ENCODE results near the gene TARS1. TPM values are rescaled to one million over a fixed set of nuclear protein-coding genes. Genes with fewer than 3 reads are reported as not detected.

The TARS1 gene
- total RNA-seq, 6 donors from 2014 or later = 28.3 to 111 (median 49.5) TPM

DNA sequence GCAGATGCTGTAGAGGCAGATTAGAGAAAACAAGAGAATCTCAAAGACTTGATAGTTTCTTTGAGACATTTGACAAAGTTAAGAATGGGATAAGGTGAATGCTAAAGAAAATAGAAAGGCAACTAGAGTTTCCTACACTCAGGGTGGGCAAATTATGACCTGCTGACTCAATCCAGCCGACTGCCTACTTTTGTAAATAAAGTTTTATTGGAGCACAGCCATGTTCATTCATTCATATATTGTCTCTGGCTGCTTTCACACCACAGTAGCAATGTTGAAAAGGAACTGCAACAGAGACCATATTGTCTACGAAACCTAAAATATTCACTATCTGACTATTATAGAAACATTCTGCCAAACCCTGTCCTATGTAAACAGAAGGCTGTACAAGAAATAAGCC lies 37.6 kb upstream of the TARS1 start:
- no peak overlapping the region for H3K4me3 ChIP-seq
- 60 to 75% methylated on average over 2 of the region's 2 CpGs for WGBS, 2 donors
- no peaks in the 10 kb centered on the region for H3K36me3 ChIP-seq
- no peak for ATAC-seq (ENCODE audit: low FRiP score in 2 of 2)
- TF ChIP-seq EP300 (IDR thresholded peaks at IDR 0.05) (no peak), POLR2A (IDR thresholded peaks at IDR 0.05) (no peak)
- no peak overlapping the region for H3K27ac ChIP-seq
- H3K9me3 ChIP-seq = no peaks in the 10 kb centered on the region
- H3K4me1 ChIP-seq = peaks cover 0 to 3% (median 2%) of the 10 kb centered on the region in 4 donors
- H3K27me3 ChIP-seq = no peaks in the 10 kb centered on the region
- no peak for DNase-seq

- no peaks in the 10 kb centered on the region for H3K27me3 ChIP-seq
- no peaks in the 10 kb centered on the region for H3K4me1 ChIP-seq
- TF ChIP-seq POLR2A (IDR thresholded peaks at IDR 0.05) (no peak), EP300 (IDR thresholded peaks at IDR 0.05) (no peak), POLR2AphosphoS5 (IDR thresholded peaks at IDR 0.05) (no peak)
- TF ChIP-seq, protein P1, sequence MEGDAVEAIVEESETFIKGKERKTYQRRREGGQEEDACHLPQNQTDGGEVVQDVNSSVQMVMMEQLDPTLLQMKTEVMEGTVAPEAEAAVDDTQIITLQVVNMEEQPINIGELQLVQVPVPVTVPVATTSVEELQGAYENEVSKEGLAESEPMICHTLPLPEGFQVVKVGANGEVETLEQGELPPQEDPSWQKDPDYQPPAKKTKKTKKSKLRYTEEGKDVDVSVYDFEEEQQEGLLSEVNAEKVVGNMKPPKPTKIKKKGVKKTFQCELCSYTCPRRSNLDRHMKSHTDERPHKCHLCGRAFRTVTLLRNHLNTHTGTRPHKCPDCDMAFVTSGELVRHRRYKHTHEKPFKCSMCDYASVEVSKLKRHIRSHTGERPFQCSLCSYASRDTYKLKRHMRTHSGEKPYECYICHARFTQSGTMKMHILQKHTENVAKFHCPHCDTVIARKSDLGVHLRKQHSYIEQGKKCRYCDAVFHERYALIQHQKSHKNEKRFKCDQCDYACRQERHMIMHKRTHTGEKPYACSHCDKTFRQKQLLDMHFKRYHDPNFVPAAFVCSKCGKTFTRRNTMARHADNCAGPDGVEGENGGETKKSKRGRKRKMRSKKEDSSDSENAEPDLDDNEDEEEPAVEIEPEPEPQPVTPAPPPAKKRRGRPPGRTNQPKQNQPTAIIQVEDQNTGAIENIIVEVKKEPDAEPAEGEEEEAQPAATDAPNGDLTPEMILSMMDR (IDR thresholded peaks at IDR 0.05) = no peak
- no peaks in the 10 kb centered on the region for H3K9me3 ChIP-seq
- DNase-seq = no peak
- no peak overlapping the region for H3K27ac ChIP-seq
- no peak overlapping the region for H3K4me3 ChIP-seq
- no peaks in the 10 kb centered on the region for H3K36me3 ChIP-seq
- WGBS, 2 donors = 63 to 71% methylated on average over 2 of the region's 2 CpGs
- no peak for ATAC-seq (ENCODE audit: low FRiP score in 2 of 2)
Measured at GRCh38 chr5:33408816-33409215, 31.9 kb upstream of the TARS1 start.

DNA sequence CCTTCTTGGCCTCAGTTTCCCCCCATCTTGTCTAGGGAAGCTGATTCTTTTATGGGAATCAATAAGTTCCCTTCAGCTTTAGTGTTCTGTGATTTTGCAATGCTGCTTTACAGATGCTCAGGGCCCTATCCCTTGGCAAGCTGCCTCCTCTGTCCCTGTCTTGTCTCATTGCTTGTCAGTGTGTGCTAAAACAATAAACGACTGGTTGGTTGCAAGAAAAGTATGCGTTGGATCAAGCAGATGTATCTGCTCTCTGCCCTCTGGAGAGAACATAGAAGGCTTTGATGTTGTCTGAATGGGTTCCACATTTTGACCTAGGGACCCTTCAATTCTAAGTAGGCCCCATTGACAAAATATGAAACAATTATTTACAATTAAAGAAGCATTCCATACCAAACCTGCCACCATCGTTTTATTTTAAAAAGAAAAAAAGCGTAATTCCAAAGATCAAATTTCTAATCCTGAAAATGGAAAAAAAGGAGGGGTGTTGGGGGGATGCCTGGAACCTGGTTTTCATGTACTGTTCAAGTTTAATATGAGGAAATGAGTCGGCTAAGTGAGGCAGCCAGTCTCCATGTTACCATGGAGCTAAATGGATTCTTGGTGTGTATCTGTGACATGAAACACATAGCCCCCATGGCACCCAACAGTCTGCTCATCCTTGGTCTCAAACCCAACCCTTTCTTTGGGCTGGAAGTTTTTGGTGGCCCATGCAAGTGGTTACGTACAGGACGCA lies 31.2 kb upstream of the TARS1 start:
- no peak for ATAC-seq (ENCODE audit: low FRiP score in 2 of 2)
- H3K36me3 ChIP-seq = no peaks in the 10 kb centered on the region
- H3K9me3 ChIP-seq = no peaks in the 10 kb centered on the region
- no peaks in the 10 kb centered on the region for H3K4me1 ChIP-seq
- H3K27ac ChIP-seq = no peak overlapping the region
- H3K27me3 ChIP-seq = no peaks in the 10 kb centered on the region
- no peak for DNase-seq
- H3K4me3 ChIP-seq = no peak overlapping the region
- WGBS, 2 donors = 80 to 83% methylated on average over 7 of the region's 7 CpGs
- no peak for TF ChIP-seq POLR2AphosphoS5 (IDR thresholded peaks at IDR 0.05)
- TF ChIP-seq, protein P1 (IDR thresholded peaks at IDR 0.05) = no peak
- TF ChIP-seq EP300 (IDR thresholded peaks at IDR 0.05) = no peak
- no peak for TF ChIP-seq POLR2A (IDR thresholded peaks at IDR 0.05)

GRCh38 chr5:33410221-33410620 lies 30.5 kb upstream of the TARS1 start:
- H3K36me3 ChIP-seq = no peaks in the 10 kb centered on the region
- 58 to 59% methylated on average over 1 of the region's 1 CpG for WGBS, 2 donors
- no peak for TF ChIP-seq EP300 (IDR thresholded peaks at IDR 0.05)
- TF ChIP-seq, protein P1 (IDR thresholded peaks at IDR 0.05) = no peak
- no peak for TF ChIP-seq POLR2A (IDR thresholded peaks at IDR 0.05)
- TF ChIP-seq POLR2AphosphoS5 (IDR thresholded peaks at IDR 0.05) = no peak
- H3K4me3 ChIP-seq = no peak overlapping the region
- H3K27ac ChIP-seq = no peak overlapping the region
- H3K27me3 ChIP-seq = no peaks in the 10 kb centered on the region
- no peaks in the 10 kb centered on the region for H3K4me1 ChIP-seq
- no peaks in the 10 kb centered on the region for H3K9me3 ChIP-seq
- DNase-seq = no peak
- no peak for ATAC-seq (ENCODE audit: low FRiP score in 2 of 2)

GRCh38 chr5:33411498-33411897 lies 29.3 kb upstream of the TARS1 start:
- no peaks in the 10 kb centered on the region for H3K9me3 ChIP-seq
- no peak for ATAC-seq (ENCODE audit: low FRiP score in 2 of 2)
- 96 to 98% methylated on average over 1 of the region's 1 CpG for WGBS, 2 donors

More at GRCh38 chr5:33411498-33411897, 29.3 kb upstream of the TARS1 start:
- no peaks in the 10 kb centered on the region for H3K27me3 ChIP-seq
- TF ChIP-seq POLR2AphosphoS5 (IDR thresholded peaks at IDR 0.05) (no peak), POLR2A (IDR thresholded peaks at IDR 0.05) (no peak), EP300 (IDR thresholded peaks at IDR 0.05) (no peak)
- TF ChIP-seq, protein P1 (IDR thresholded peaks at IDR 0.05) = no peak
- H3K27ac ChIP-seq = no peak overlapping the region
- H3K4me1 ChIP-seq = no peaks in the 10 kb centered on the region
- H3K36me3 ChIP-seq = no peaks in the 10 kb centered on the region
- no peak for DNase-seq
- no peak overlapping the region for H3K4me3 ChIP-seq
